ENCODE data around the gene UBAC1.
A peak's percentile ranks its signal among the peaks of the same experiment; 100 is the strongest.

Gene UBAC1

GRCh38 chr9:135994501-135995192 lies 33.5 kb upstream of the UBAC1 start:
- H3K9me3 ChIP-seq (ENCODE audit: insufficient read depth, low read depth, low read length): no peaks in the 10 kb centered on the region
- H3K4me1 ChIP-seq (ENCODE audit: insufficient read depth, low read length, poor library complexity, severe bottlenecking): peaks cover 45% of the 10 kb centered on the region
- no peaks in the 10 kb centered on the region for H3K27me3 ChIP-seq (ENCODE audit: insufficient read depth, low read length, poor library complexity, severe bottlenecking)
- 0 out of 2 replicates have a peak, but pooled peaks cover 2% of the 10 kb centered on the region for H3F3A ChIP-seq (ENCODE audit: low read depth)
- peak overlapping the region; percentile 11 for H3K4me2 ChIP-seq (ENCODE audit: low read depth, low read length, poor library complexity, severe bottlenecking)
- H4K20me1 ChIP-seq (ENCODE audit: insufficient read depth, low read length, poor library complexity, severe bottlenecking): no peaks in the 10 kb centered on the region
- no peaks in the 10 kb centered on the region for H3K9me2 ChIP-seq (replicated peaks; ENCODE audit: low read depth, low read length)
- H3K79me2 ChIP-seq (ENCODE audit: insufficient read depth, low read length): no peaks in the 10 kb centered on the region
- H2AFZ ChIP-seq (ENCODE audit: low read length): no peak overlapping the region
- H3K9ac ChIP-seq (ENCODE audit: low read depth, low read length, poor library complexity, severe bottlenecking): no peak overlapping the region
- no peak overlapping the region for H3K4me3 ChIP-seq (ENCODE audit: low read length, poor library complexity, severe bottlenecking)
- H3K36me3 ChIP-seq (ENCODE audit: insufficient read depth, low read length): no peaks in the 10 kb centered on the region
- TF ChIP-seq CTCF (conservative IDR thresholded peaks at IDR 0.05; ENCODE audit: low read length) (no peak), EZH2phosphoT487 (IDR thresholded peaks at IDR 0.05; ENCODE audit: borderline replicate concordance) (no peak)

- no peaks in the 10 kb centered on the region for H3K9me3 ChIP-seq (ENCODE audit: insufficient read depth, low read depth, low read length)
- H3K4me2 ChIP-seq (ENCODE audit: low read depth, low read length, poor library complexity, severe bottlenecking): peak overlapping the region; percentile 11
- H3F3A ChIP-seq (ENCODE audit: low read depth): 0 out of 2 replicates have a peak, but pooled peaks cover 2% of the 10 kb centered on the region
- peaks cover 45% of the 10 kb centered on the region for H3K4me1 ChIP-seq (ENCODE audit: insufficient read depth, low read length, poor library complexity, severe bottlenecking)
- no peaks in the 10 kb centered on the region for H4K20me1 ChIP-seq (ENCODE audit: insufficient read depth, low read length, poor library complexity, severe bottlenecking)
- no peak overlapping the region for H3K4me3 ChIP-seq (ENCODE audit: low read length, poor library complexity, severe bottlenecking)
- H3K79me2 ChIP-seq (ENCODE audit: insufficient read depth, low read length): no peaks in the 10 kb centered on the region
- H3K9ac ChIP-seq (ENCODE audit: low read depth, low read length, poor library complexity, severe bottlenecking): peak overlapping the region; percentile 55
- H3K36me3 ChIP-seq (ENCODE audit: insufficient read depth, low read length): no peaks in the 10 kb centered on the region
- no peaks in the 10 kb centered on the region for H3K9me2 ChIP-seq (replicated peaks; ENCODE audit: low read depth, low read length)
- no peaks in the 10 kb centered on the region for H3K27me3 ChIP-seq (ENCODE audit: insufficient read depth, low read length, poor library complexity, severe bottlenecking)
- H2AFZ ChIP-seq (ENCODE audit: low read length): no peak overlapping the region
- TF ChIP-seq EZH2phosphoT487 (IDR thresholded peaks at IDR 0.05; ENCODE audit: borderline replicate concordance) (no peak), CTCF (conservative IDR thresholded peaks at IDR 0.05; ENCODE audit: low read length) (no peak)
These were observed 32.8 kb upstream of the UBAC1 start for GRCh38 chr9:135993765-135994500.

DNA sequence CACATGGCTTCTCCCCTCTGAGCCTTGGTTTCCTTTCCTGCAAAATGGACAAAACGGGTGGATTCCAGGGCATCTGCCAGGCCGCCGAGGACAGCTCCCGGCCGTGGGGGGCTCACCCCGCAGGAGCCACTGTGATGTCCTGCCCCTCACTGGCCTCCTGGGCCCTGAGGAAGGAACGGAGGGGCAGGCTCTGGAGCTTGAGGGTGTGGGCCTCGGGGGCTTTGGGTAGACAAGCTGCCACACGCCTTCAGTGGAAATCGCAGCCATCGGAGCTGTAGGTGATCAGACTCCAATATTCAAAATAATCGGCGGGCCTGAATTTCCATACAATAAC lies 32.2 kb upstream of the UBAC1 start:
- Histone ChIP-seq H3F3A (ENCODE audit: low read depth) (0 out of 2 replicates have a peak, but pooled peaks cover 2% of the 10 kb centered on the region), H3K9me2 (replicated peaks; ENCODE audit: low read depth, low read length) (no peaks in the 10 kb centered on the region), H3K4me2 (ENCODE audit: low read depth, low read length, poor library complexity, severe bottlenecking) (peak overlapping the region; percentile 74), H3K4me3 (ENCODE audit: low read length, poor library complexity, severe bottlenecking) (no peak overlapping the region), H3K9ac (ENCODE audit: low read depth, low read length, poor library complexity, severe bottlenecking) (peak overlapping the region; percentile 55), H3K27me3 (ENCODE audit: insufficient read depth, low read length, poor library complexity, severe bottlenecking) (no peaks in the 10 kb centered on the region), H3K4me1 (ENCODE audit: insufficient read depth, low read length, poor library complexity, severe bottlenecking) (peaks cover 45% of the 10 kb centered on the region), H3K36me3 (ENCODE audit: insufficient read depth, low read length) (no peaks in the 10 kb centered on the region), H3K9me3 (ENCODE audit: insufficient read depth, low read depth, low read length) (no peaks in the 10 kb centered on the region), H4K20me1 (ENCODE audit: insufficient read depth, low read length, poor library complexity, severe bottlenecking) (no peaks in the 10 kb centered on the region), H2AFZ (ENCODE audit: low read length) (no peak overlapping the region), H3K79me2 (ENCODE audit: insufficient read depth, low read length) (no peaks in the 10 kb centered on the region)
- no peak for TF ChIP-seq CTCF (conservative IDR thresholded peaks at IDR 0.05; ENCODE audit: low read length)
- TF ChIP-seq EZH2phosphoT487 (IDR thresholded peaks at IDR 0.05; ENCODE audit: borderline replicate concordance): no peak

Measured in Loucy (cell line).